HepG2 (cell line): Measurements from ENCODE around the gene SLC2A11. TPM values are rescaled to one million over a fixed set of nuclear protein-coding genes. Genes with fewer than 3 reads are reported as not detected.

Experiments used
- ATAC-seq: fragments of 200-7000 bp; cut with Tn5 transposase; 3 replicates; pipeline ENCODE4 v1.9.1; 2020; ENCODE audit warnings: mild to moderate bottlenecking, moderate library complexity
- BruUV-seq: library from RNA; stranded (reverse); fragments of 400-500 nt; replicated peaks from 2 replicates; lab custom pipeline; 2021; lab: Mats Ljungman, UMichigan
- CTCF ChIA-PET: fragments of 300-600 bp; formaldehyde crosslinking; extraction: SDS; loops from one replicate; lab custom pipeline; 2021; ENCODE audit warnings: low total read pairs, inconsistent platforms, low intra/inter-chr PET ratio; lab: Yijun Ruan, JAX
- POLR2A ChIA-PET: fragments of 350-600 bp; sonication (Branson Sonifier 250); formaldehyde crosslinking; loops from one replicate; lab custom pipeline; 2020; ENCODE audit warnings: antibody characterized with exemption, inconsistent platforms; lab: Yijun Ruan, JAX
- DNase-seq: peaks from one replicate; pipeline ENCODE4 v3.0.0-alpha.2; 2015; ENCODE audit warnings: low spot score
- FAIRE-seq: peaks from 3 replicates; lab custom pipeline; 2011; peaks lifted over from hg19 to GRCh38; lab: Jason Lieb, UNC
- H2AFZ ChIP-seq: one replicate; pipeline ENCODE4 v1.6.1; 2011; ENCODE audit warnings: low read length, inconsistent platforms
- H3K27ac ChIP-seq: fragments of 300-600 bp; 3 replicates; pipeline ENCODE4 v1.8.0; 2011; ENCODE audit warnings: mixed run types, mild to moderate bottlenecking, mixed read lengths, low read length, inconsistent platforms; ENCODE audit not compliant: insufficient read depth; ENCODE audit errors: extremely low read length
- H3K27me3 ChIP-seq, 2 experiments: fragments of 200-600 bp in 1 of 2; 2 replicates in 1 of 2; 3 replicates in 1 of 2; pipeline versions ENCODE4 v1.6.0 to v1.8.0; 2011; ENCODE audit warnings: low read length in 2 of 2, mild to moderate bottlenecking in 2 of 2, moderate library complexity in 2 of 2, inconsistent platforms in 1 of 2; ENCODE audit not compliant: insufficient read depth in 2 of 2, control insufficient read depth in 1 of 2
- H3K36me3 ChIP-seq, 2 experiments: fragments of 200-600 bp in 1 of 2; replicated peaks in 1 of 2; 2 replicates in 1 of 2; 3 replicates in 1 of 2; pipeline versions ENCODE4 v1.5.1 to v1.8.0; 2011; ENCODE audit warnings: low read length in 2 of 2, inconsistent platforms in 1 of 2; ENCODE audit not compliant: insufficient read depth in 2 of 2, control insufficient read depth in 1 of 2
- H3K4me1 ChIP-seq: 2 replicates; pipeline ENCODE4 v1.5.1; 2012; ENCODE audit warnings: low read length, inconsistent platforms; ENCODE audit not compliant: insufficient read depth
- H3K4me2 ChIP-seq: 2 replicates; pipeline ENCODE4 v1.6.0; 2011; ENCODE audit warnings: low read depth, low read length, inconsistent platforms
- H3K4me3 ChIP-seq, 3 experiments: fragments of 200-600 bp in 1 of 3; sonication (generic), shearing (Covaris generic) in 1 of 3; replicated peaks in 1 of 3; 2 replicates each; pipeline ENCODE4 v1.5.1; 2011 to 2016; ENCODE audit warnings: low read length in 3 of 3, inconsistent platforms in 2 of 3, low read depth in 2 of 3, mild to moderate bottlenecking in 2 of 3, control low read depth in 1 of 3, mixed read lengths in 1 of 3; ENCODE audit not compliant: insufficient read depth in 1 of 3
- H3K79me2 ChIP-seq: one replicate; pipeline ENCODE4 v1.6.1; 2011; ENCODE audit warnings: low read length, inconsistent platforms; ENCODE audit not compliant: insufficient read depth
- H3K9ac ChIP-seq: 2 replicates; pipeline ENCODE4 v1.6.0; 2011; ENCODE audit warnings: mild to moderate bottlenecking, low read depth, low read length, inconsistent platforms; ENCODE audit not compliant: insufficient read depth
- H3K9me3 ChIP-seq: 2 replicates; pipeline ENCODE4 v1.5.1; 2012; ENCODE audit warnings: mild to moderate bottlenecking, low read length
- H4K20me1 ChIP-seq: 2 replicates; pipeline ENCODE4 v1.6.0; 2011; ENCODE audit warnings: inconsistent platforms, mild to moderate bottlenecking, low read length, moderate library complexity; ENCODE audit not compliant: insufficient read depth
- ARID5B ChIP-seq: IDR thresholded peaks from 2 replicates; pipeline ENCODE4 v1.4.0; 2020; ENCODE audit warnings: mild to moderate bottlenecking, missing genetic modification reagents
- ATRX ChIP-seq: sonication (generic); formaldehyde crosslinking; IDR thresholded peaks from 2 replicates; pipeline ENCODE4 v1.4.0; 2020; ENCODE audit warnings: missing genetic modification reagents, borderline replicate concordance
- FOXO1 ChIP-seq: sonication (generic); formaldehyde crosslinking; IDR thresholded peaks from 2 replicates; pipeline ENCODE4 v1.4.0; 2020; ENCODE audit warnings: missing genetic modification reagents
- HNF4A ChIP-seq: sonication (generic); formaldehyde crosslinking; IDR thresholded peaks from 2 replicates; pipeline ENCODE4 v1.4.0; 2020; ENCODE audit warnings: missing genetic modification reagents
- JDP2 ChIP-seq: sonication (generic); formaldehyde crosslinking; IDR thresholded peaks from 2 replicates; pipeline ENCODE4 v1.8.1; 2022; ENCODE audit warnings: missing genetic modification reagents, borderline replicate concordance
- KDM2A ChIP-seq: sonication (generic); formaldehyde crosslinking; IDR thresholded peaks from 2 replicates; pipeline ENCODE4 v1.4.0; 2020; ENCODE audit warnings: low read depth, missing genetic modification reagents, borderline replicate concordance
- NR2C2 ChIP-seq: sonication (generic); formaldehyde crosslinking; IDR thresholded peaks from 2 replicates; pipeline ENCODE4 v1.4.0; 2020; ENCODE audit warnings: missing genetic modification reagents, mild to moderate bottlenecking, moderate library complexity, borderline replicate concordance
- NR2F6 ChIP-seq, 2 experiments: IDR thresholded peaks; 2 replicates each; pipeline ENCODE4 v1.6.1; 2016; ENCODE audit warnings: antibody characterized with exemption in 1 of 2, mild to moderate bottlenecking in 1 of 2
- RARA ChIP-seq: IDR thresholded peaks from 2 replicates; pipeline ENCODE4 v1.6.1; 2016; ENCODE audit warnings: missing genetic modification reagents, missing compliant biosample characterization
- SATB2 ChIP-seq: sonication (generic); formaldehyde crosslinking; IDR thresholded peaks from 2 replicates; pipeline ENCODE4 v1.5.0; 2020; ENCODE audit warnings: missing genetic modification reagents
- ZNF263 ChIP-seq: sonication (generic); formaldehyde crosslinking; IDR thresholded peaks from 2 replicates; pipeline ENCODE4 v1.4.0; 2020; ENCODE audit warnings: missing genetic modification reagents
- ZNF850 ChIP-seq: sonication (generic); formaldehyde crosslinking; conservative IDR thresholded peaks from 2 replicates; pipeline ENCODE4 v1.9.0; 2021; ENCODE audit warnings: mild to moderate bottlenecking, missing genetic modification reagents
- WGBS: methylation state at CpG from one replicate; pipeline ENCODE4 v1.1.6; 2017; ENCODE audit warnings: low lambda C conversion rate; 5-methylcytosine and 5-hydroxymethylcytosine counted together
- in situ Hi-C: cut with HindIII; loops from 2 replicates; pipeline ENCODE4 v1.10.0; 2017; ENCODE audit warnings: low pct_unique_long_range_greater_than_20kb; ENCODE audit not compliant: extremely low pct_ligation_motif_present
- intact Hi-C: fragments of 100-400 bp; cut with micrococcal nuclease; formaldehyde crosslinking; loops from one replicate; pipeline ENCODE4 v1.10.0; 2022; ENCODE audit not compliant: unreplicated experiment
- polyA plus RNA-seq, 8 experiments: library from polyadenylated mRNA; depleted of rRNA in 3 of 8; stranded (reverse) in 7 of 8; unstranded in 1 of 8; fragments of >200 nt; fragmentation: Illumina TruSeq in 4 of 8; extraction: Trizol in 4 of 8; gene quantifications; 2 replicates each; pipeline versions ENCODE4 v1.2.1 to v1.2.3, GENCODE V29; 2011 to 2016; ENCODE audit warnings: low read depth in 4 of 8, missing spikeins in 1 of 8, mixed read lengths in 1 of 8; ENCODE audit not compliant: insufficient read depth in 1 of 8
- total RNA-seq, 5 experiments: library from RNA; depleted of rRNA; stranded (reverse); fragments of >200 nt; fragmentation: Illumina TruSeq; extraction: Trizol; gene quantifications; 2 replicates each; pipeline ENCODE4 v1.2.3, GENCODE V29; 2016; ENCODE audit warnings: low read depth in 1 of 5
- TF ChIP-seq, protein P1 (sequence below): sonication (generic); formaldehyde crosslinking; IDR thresholded peaks from 2 replicates; pipeline ENCODE4 v1.9.0; 2022; ENCODE audit warnings: low read depth, missing genetic modification reagents

Gene SLC2A11
- total and polyA plus RNA-seq, 2 of the 13 experiments (the other 11 are each of a cell fraction or from before 2014, with no cell fraction given) = 15.2 to 15.4 TPM

DNA sequence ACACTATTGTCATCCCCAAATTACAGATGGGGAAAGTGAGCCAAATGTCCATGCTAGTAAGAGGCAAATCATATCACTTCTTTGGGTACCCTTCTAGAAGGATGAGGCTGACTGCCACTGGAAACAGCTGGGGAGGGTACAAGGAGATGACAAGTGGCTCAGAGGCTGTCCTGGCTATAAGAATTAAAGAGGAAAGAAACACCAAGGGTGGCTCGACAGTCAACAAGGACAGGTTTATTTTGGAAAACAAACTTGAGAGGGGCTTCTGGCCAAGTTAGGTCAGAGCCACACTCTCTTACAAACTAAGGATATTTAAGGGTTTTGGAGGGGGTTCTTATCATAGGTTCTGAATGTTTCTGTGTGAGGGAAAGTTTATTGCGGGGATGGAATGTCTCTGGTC, 34.5 kb downstream of the SLC2A11 start:
- ChIA-PET POLR2A (no interaction called here), CTCF (no interaction called here)
- H3K4me2 ChIP-seq = no peak overlapping the region
- DNase-seq = no peak
- H2AFZ ChIP-seq = no peak overlapping the region
- H3K4me3 ChIP-seq = no peak overlapping the region
- no peak overlapping the region for H3K9ac ChIP-seq
- TF ChIP-seq ZNF850 (CRISPR knock-in tag) (peak; percentile 57; the same call in 1 of the 2 replicates), KDM2A (no peak)
- no peak for FAIRE-seq
- in situ Hi-C loops (no loop called here), intact Hi-C loops (no loop called here)
- no TSS peak for BruUV-seq
- 95% methylated on average over 2 of the region's 2 CpGs for WGBS
- H3K36me3 ChIP-seq = peaks cover 5 to 15% of the 10 kb centered on the region in 2 experiments; a peak in 4 of 5 replicates
- H4K20me1 ChIP-seq = peaks cover 12% of the 10 kb centered on the region; the same call in 1 of the 2 replicates
- peaks cover 52% of the 10 kb centered on the region for H3K4me1 ChIP-seq
- H3K27me3 ChIP-seq = no peaks in the 10 kb centered on the region; a peak in 1 of 5 replicates
- H3K79me2 ChIP-seq = peaks cover 16% of the 10 kb centered on the region
- no peaks in the 10 kb centered on the region for H3K9me3 ChIP-seq
- no peak overlapping the region for H3K27ac ChIP-seq
- ATAC-seq = no peak

DNA sequence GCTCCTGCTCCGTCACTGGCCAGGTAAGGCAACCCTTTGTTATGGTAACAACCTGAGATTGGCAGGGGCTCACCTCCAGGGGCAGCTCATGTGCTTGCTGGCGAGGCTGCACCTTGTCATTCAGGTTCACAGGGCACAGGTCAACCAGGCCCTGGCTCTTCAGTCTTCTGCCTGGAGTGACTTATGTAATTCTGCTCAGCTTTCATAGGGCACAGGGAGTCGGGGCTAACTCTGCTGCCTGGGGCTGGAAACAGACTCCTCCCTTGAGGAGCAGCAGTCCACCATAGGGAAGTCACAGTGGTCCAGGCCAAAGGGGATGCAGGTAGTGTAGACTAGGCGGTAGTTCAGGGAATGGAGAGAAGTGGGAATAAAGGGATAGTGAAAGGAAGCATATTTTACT, 35.0 kb downstream of the SLC2A11 start:
- DNase-seq (no peak), ATAC-seq (no peak), FAIRE-seq (no peak)
- Histone ChIP-seq H4K20me1 (peaks cover 14% of the 10 kb centered on the region; the same call in 1 of the 2 replicates), H3K9ac (peak overlapping the region; percentile 87; the same call in 1 of the 2 replicates), H2AFZ (no peak overlapping the region), H3K4me2 (peak overlapping the region; percentile 99), H3K4me3 (peak overlapping the region in 1 of 3 experiments; percentile 86; a peak in 1 of 6 replicates), H3K4me1 (peaks cover 55% of the 10 kb centered on the region), H3K79me2 (peaks cover 16% of the 10 kb centered on the region), H3K27ac (no peak overlapping the region), H3K27me3 (no peaks in the 10 kb centered on the region; a peak in 1 of 5 replicates), H3K36me3 (peaks cover 5 to 17% of the 10 kb centered on the region in 2 experiments; a peak in 4 of 5 replicates), H3K9me3 (no peaks in the 10 kb centered on the region)
- intact Hi-C loops (no loop called here), in situ Hi-C loops (no loop called here)
- ChIA-PET POLR2A (interaction anchor here (2.6 kb wide), 1 partner anchor 18 kb away, joined by 84 read pairs; no protein-coding TSS in a partner anchor), CTCF (no interaction called here)
- BruUV-seq = no TSS peak
- 43% methylated on average over 4 of the region's 4 CpGs for WGBS
- peak; percentile 54; the same call in 1 of the 2 replicates for TF ChIP-seq HNF4A (CRISPR knock-in tag)
- no peak for TF ChIP-seq FOXO1
- TF ChIP-seq RARA (CRISPR knock-in tag) = peak; percentile 51
- TF ChIP-seq ZNF263 (CRISPR knock-in tag) = peak; percentile 93
- TF ChIP-seq ARID5B (CRISPR knock-in tag) = 0 out of 2 replicates have a peak, but pooled peaks have one; percentile 20
- TF ChIP-seq, protein P1, sequence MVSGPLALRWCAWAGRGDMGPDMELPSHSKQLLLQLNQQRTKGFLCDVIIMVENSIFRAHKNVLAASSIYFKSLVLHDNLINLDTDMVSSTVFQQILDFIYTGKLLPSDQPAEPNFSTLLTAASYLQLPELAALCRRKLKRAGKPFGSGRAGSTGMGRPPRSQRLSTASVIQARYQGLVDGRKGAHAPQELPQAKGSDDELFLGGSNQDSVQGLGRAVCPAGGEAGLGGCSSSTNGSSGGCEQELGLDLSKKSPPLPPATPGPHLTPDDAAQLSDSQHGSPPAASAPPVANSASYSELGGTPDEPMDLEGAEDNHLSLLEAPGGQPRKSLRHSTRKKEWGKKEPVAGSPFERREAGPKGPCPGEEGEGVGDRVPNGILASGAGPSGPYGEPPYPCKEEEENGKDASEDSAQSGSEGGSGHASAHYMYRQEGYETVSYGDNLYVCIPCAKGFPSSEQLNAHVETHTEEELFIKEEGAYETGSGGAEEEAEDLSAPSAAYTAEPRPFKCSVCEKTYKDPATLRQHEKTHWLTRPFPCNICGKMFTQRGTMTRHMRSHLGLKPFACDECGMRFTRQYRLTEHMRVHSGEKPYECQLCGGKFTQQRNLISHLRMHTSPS = peak; percentile 69; the same call in 1 of the 2 replicates
- no peak for TF ChIP-seq ATRX (CRISPR knock-in tag)
- TF ChIP-seq NR2C2 (CRISPR knock-in tag) = peak; percentile 30; the same call in 1 of the 2 replicates
- TF ChIP-seq NR2F6 (IDR thresholded peaks at IDR 0.05) = 0 out of 2 replicates have a peak, but pooled peaks have one; percentile 20
- peak; percentile 53; the same call in 1 of the 2 replicates for TF ChIP-seq NR2F6 (CRISPR knock-in tag; IDR thresholded peaks at IDR 0.05)
- no peak for TF ChIP-seq SATB2 (CRISPR knock-in tag)
- no peak for TF ChIP-seq JDP2 (CRISPR knock-in tag)
